GM19397 (cell line): Measurements from ENCODE around the gene PLA2G6.
"Not testable (repeated sequence)": the region's sequence is repeated elsewhere in the genome, so short reads cannot be mapped to it uniquely, and the experiment has no call there.

Experiments
- ATAC-seq: cut with Tn5 transposase; IDR thresholded peaks from one replicate; pipeline ENCODE4 v1.9.1; 2021; ENCODE audit warnings: mild to moderate bottlenecking, moderate library complexity; ENCODE audit not compliant: unreplicated experiment

The PLA2G6 gene

DNA sequence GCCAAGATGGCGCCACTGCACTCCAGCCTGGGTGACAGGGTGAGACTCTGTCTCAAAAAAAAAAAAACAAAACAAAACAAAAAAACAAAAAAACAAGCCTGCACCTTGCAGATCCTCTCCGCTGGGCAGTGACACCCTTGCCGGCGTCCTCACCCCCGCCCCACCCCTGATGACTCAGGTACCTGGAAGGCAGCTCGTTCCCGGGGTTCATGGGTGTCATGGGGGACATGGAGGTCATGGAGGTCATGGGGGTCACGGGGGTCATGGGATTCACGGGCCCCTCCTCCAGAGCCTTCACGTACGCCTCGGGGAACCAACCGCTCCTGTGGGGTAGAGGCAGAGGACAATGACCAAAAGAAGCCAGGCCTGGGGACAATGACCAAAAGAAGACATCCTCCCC is 94.7 kb downstream of the PLA2G6 start:
- no peak for ATAC-seq

DNA sequence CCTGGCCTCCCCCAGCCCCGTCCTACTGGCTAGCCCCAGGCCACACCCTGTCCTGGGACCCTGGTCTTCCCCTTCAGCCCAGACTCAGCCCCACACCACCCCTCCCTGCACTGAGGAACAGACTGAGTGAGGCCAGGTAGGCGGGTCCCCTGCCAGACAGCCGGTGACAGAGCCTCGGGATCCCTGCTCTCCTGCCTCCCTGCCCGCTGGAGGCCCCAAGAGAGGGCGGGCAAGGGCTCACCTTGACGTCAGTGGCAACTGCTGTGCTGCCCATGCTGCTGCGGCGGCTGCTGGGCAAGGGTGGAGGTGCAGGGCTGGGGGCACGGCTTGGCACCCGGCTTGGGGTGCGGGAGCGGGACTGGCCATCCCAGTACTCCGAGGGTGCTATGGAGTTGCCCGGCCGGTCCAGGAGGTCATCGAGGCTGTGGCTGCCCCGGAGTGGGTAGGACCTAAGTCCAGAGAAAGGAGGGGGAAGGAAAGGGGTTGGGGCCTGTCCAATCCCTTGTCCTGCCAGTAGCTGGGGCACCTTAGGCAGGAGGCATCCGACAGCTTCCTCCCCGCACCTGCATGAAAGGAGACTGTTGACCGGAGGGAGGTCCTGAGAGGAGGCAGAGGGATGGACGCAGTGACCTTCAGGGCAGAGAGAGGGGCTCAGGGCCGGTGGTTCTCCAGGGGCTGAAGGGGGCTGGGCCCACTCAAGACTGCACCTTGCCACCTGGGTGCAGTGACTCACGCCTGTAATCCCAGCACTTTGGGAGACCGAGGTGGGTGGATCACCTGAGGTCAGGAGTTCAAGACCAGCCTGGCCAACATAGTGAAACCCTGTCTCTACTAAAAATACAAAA is 95.4 kb downstream of the PLA2G6 start:
- ATAC-seq = no peak

DNA sequence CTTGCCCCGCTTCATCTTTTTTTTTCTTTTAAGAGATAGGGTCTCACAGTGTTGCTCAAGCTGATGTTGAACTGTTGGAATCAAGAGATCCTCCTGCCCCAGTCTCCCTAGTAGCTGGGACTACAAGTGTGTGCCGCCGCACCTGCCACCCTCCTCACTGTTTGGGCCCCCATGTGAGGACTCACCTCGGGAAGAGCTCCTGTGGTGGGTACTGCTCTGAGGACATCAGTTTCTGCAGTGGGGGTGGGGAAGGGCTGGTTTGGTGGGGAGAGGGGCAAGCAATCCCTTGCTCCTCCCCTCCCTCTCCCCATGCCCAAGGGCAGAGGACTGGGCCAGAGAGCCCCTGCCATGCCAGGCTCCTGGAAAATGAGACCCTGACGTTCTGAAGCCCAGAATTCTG is 96.1 kb downstream of the PLA2G6 start:
- ATAC-seq = no peak

DNA sequence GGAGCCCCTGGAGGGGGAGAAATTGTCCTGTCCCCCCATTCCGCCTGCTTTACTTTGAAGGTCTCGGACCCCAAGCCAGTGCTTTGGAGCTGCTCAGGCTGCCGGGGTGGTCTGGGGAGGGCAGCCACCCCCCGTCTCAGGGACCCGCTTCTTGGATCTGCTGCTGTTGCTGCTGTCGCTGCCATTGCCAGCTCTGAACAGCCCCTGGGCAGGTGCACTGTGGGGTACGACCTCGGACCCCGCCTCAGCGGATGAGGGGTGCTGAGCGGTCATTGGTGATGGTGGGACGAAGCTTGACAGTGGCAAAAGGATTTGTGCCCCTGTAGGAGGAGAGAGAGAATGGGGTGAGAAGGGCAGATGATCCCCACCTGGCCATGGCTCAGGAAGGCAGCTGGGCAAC is 96.6 kb downstream of the PLA2G6 start:
- ATAC-seq = no peak

DNA sequence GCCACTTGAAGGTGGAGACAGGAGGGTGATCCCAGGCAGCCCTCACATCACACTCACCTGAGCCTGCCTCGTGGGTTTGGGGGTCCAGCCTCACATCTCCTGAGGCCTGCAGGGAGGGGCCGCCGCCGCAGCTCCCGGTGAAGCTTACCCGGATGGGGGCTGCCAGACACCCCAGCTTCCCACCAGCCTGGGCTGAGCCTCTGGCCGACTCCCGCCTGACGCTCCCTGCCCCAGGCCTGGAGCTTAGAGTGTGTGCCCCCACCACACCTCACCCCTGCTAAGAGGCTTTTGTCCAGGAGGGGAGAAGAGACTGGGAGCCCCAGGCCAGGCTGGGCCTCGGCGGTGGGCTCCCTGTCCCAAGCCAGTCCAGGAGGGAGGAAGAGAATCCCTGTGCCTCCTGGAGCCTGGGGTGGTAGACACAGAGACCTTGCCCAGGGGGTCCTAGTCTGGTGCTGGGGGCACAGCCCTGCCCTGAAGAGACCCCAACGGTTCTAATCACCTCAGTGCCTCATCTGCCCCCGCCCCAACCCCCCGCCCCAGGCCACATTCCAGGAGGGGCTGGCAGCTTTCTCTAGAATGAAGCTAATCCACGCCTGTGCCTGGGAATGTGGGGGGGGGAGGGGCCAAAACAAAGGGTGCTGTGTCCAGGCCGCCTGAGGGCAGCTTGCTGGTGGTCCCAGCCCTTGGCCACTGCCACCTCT is 97.5 kb downstream of the PLA2G6 start, which contains the start of gene SLC16A8:
SLC16A8 (minus strand) TSS at position 254 of the 701 bp plus-strand sequence. CDS start 1,311 bp downstream, outside the sequence.
- ATAC-seq = no peak

DNA sequence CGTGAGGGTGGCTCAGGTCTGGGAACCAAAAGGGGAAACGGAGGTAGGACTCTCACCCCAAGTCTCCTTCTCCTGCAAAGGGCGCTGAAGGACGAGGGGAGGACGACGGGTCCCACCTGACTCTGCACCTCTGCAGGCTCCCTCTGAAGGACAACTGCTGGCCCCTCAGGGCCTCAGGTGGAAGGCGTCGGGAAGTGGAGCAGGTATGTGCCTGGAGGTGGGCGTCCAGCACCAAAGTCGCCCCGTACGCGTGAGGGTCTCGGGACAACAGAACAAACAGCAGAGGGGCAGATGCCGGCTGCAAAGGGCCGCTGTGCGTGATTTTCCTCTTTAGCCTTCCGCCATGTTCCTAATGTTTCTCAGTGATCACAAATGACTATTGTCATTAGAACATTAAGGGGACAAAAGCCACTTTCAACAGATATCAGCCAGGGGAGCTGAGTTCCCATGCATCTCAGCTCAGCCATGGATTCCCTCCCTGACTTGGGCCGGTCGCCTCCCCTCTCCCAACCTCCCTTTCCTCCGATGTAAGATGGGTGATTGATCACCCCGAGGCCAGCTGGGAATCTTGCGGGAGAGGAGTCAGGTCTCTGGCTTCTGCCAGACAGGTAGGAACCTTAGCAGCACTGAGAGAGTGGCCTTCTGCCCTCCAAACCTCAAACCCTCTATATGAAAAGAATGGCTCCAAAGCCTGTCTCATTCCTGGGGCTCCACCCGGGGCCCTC is 98.5 kb downstream of the PLA2G6 start:
- ATAC-seq = no peak

DNA sequence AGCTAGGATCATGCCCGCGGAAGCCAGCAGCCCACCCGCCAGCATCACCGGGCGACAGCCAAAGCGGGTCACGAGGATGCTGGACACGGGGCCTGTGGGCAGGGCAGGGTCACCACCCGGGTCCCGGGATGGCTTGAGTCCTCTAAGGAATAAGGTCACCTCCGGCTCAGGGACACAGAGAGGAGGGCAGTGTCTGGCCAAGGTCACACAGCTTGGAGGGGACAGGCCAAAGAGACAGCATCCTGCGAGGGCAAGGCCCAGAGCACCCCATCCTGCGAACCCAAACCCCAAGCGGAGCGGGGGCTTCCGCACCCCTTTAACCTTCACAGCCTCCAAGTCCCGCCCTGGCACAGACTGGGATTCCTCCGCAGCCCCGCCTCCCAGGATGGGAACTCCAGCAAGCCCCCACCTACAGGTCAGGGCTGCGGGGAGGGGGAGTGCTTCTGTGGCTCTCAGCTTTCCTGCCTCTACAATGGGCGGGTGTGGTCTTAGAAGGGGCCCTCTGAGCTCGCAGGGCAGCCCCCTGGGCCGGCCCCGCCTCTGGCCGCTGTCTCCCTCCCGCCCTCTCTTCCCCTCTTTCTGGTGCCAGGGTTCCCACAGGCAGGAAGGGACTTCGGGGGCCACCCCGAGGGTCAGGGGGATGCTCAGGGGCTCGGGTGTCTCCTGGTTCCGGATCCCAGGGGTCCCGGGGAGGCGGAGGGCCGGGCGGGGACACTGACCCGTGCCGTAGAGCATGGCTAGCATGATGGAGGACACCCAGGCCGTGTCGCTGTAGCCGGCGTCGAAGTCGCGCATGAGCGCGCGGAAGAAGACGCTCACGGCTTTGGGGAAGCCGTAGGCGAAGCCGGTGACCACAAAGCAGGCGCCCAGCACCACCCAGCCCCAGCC is 99.4 kb downstream of the PLA2G6 start:
- no peak for ATAC-seq

DNA sequence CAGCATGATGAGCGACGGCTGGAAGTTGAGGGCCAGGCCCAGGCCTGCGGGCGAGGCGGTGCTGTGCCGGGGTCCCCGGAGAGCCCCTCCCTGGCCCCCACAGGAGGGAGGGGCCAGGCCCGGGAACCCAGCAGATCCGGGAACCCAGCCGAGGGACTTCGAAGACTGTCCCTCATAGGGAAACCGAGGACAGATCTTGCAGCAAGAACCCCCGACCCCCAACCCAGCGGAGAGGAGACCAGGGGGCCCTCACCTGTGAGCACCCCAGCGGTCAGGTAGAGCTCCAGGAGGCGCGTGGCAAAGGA is 100.0 kb downstream of the PLA2G6 start:
- ATAC-seq = no peak

DNA sequence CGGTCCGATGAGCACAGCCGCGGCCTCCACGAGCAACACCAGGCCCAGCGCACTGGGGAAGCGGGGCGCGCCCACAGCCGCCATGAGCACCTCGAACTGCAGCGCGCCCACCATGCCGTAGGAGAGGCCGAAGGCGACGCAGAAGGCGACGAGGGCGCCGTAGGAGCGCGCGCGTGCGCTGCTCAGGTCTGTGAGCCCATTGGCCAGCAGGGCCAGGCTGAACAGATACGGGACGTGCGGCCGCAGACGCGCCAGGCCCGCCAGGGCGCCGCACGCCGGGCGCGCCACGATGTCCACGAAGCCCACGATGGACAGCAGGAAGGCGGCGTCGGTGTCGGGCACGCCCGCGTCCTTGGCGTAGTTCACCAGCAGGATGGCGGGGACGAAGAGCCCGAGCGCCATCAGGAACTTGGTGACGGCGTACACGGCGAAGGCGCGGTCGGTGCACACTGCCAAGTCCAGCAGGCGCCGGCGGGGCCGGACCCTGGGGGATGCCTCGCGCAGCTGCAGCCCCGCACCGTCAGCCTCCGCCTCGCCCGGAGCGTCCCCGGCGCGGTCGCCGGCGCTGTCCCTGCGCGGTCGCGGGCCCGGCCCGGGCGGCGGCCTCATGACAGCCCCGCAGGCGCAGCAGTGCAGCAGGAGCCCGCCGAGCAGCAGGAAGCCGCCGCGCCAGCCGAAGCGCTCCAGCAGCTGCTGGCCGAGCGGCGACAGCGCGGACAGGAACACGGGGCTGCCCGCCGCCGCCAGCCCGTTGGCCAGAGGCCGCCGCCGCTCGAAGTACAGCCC is 100.6 kb downstream of the PLA2G6 start:
- ATAC-seq = no peak

DNA sequence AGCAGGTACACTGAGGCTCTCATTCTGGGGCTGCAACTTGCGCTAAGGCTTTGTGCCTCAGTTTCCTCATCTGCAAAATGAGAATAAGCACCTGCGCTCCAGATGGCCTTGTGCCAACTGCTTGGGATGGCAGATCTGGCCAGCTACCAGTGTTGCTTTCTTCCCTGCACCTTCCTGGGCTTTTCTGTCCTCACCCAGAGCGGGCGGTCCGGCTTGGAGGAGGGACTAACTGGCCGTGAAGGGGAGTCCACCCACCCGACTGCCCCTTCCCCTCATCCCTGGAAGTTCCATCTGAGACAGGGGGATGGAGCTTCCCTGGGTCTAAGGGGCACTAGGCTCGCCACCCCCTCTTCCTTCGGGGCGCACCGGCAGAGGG is 101.2 kb downstream of the PLA2G6 start:
- ATAC-seq = no peak

DNA sequence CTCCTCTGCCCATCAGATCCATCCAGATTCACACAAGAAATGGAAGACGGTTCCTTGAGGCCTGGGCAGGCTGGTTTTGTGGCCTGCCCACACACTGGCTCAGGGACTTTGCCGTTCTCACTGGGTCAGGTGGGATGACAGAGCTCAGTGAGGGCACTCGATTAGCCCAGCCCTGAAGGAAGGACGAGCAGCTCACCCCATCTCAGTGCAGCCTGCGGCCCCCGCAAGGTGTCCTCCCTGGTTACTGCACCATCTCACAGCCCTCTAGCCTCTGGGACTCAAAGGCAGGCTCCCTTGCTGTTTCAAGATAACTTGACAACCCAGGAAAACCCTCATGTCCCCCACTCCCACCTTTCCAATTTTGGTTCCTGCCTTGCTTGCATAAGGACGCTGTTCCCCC is 101.8 kb downstream of the PLA2G6 start:
- no peak for ATAC-seq

DNA sequence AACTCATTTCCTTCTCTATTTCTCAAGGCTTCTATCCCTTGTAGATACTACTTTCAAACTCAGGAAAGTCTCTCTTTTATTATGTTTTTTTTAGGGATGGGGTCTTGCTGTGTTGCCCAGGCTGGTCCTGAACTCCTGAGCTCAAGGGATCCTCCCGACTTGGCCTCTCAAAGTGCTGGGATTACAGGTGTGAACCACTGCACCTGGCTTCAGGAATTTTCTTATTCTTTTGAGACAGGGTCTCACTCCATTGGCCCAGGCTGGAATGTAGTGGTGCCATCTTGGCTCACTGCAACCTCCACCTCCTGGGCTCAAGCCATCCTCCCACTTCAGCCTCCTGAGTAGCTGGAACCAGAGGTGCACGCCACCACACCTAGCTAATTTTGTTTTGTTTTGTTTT is 102.4 kb downstream of the PLA2G6 start:
- not testable (repeated sequence) for ATAC-seq

DNA sequence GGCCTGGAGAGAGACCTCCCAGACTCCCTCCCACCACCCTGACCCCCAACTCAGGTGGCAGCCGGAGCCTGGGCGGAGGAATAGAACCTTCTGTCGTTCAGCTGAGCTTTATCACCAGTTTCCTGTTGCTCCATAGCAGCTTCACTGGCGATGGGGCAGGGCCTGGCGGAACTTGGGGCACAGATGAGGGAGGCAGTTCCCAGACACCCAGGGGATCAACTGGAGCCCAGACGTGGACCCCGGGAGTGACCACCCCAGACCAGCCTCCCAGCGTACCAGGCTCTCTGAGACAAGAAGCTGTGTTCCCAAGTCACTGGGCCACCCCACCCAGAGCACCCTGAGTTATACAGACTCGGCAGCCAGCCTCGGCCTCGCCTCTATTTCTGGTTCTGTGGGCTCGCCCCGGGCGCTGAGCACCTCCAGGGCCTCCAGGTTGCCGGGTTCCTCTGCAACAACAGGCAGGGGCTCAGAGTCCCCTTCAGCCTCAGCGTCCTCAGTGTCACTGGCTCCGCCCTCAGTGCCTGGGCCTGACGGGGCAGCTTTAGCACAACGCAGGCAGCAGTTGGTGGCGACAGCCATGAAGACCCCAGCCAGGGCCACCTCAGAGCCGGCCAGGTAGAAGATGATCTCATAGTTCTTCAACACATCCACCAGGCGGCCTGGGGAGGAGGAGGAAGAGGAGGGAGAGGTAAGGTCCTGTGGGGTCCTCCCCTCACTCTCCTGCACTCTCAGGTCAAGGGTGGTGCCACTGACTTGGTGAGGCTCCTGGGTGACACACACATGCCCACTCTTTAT is 103.4 kb downstream of the PLA2G6 start:
- no peak for ATAC-seq

DNA sequence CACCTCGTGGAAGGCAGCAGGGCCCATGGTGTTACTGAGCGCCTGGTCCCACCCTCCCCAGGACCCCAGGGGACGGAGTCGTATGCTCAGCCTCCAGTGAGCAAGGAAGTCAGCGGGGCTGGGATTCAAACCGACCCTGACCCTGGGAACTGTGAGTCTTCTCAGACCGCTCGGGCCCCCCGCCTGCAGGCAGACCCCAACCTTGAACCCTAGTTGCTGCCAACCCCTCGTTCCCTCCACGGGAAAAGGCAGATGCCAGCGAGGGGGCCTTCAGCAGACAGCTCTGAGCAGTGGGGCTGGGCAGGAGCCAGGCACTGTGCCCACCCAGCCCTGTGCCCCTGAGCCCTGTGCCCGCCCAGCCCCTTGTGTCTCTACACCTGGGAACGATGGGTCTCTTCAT is 104.0 kb downstream of the PLA2G6 start:
- ATAC-seq = no peak

DNA sequence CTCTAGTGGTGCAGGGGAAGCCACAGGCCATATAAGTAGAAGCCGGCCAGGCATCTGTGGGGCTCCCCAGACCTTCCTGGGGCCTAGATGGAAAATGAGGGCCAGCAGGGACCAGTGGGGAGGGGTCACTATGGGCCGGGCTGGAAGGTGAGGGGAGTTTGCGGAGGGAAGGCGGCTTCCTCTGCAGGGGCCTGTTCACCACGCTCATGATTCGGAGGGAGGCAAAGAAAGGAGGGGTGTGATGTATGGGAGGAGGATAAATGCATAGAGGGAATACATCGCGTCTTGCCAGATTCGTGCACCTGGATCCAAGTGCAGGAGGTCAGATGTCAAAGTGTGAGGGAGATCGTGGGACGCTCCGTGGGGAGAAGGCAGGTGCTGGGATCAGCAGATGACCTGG is 104.5 kb downstream of the PLA2G6 start:
- no peak for ATAC-seq

DNA sequence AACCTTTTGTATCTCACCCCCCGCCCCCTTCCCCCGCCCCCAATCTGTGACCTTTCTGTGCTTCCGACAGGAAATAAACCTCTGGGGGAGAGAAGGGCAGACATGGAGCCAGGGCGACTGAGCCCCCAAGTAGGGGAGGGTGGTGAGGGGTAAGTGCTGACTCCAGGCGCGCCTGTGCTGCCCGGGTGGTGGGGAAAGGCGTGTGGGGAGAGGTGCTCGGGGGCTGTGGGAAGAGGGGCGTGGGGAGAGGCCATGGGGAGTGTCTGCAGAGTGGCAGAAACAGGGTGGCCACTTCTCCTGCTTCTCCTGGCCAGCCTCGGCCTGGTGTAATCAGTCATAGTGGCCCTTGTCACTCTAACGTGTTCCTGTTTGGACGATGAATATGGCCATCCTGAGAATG is 105.7 kb downstream of the PLA2G6 start:
- no peak for ATAC-seq

DNA sequence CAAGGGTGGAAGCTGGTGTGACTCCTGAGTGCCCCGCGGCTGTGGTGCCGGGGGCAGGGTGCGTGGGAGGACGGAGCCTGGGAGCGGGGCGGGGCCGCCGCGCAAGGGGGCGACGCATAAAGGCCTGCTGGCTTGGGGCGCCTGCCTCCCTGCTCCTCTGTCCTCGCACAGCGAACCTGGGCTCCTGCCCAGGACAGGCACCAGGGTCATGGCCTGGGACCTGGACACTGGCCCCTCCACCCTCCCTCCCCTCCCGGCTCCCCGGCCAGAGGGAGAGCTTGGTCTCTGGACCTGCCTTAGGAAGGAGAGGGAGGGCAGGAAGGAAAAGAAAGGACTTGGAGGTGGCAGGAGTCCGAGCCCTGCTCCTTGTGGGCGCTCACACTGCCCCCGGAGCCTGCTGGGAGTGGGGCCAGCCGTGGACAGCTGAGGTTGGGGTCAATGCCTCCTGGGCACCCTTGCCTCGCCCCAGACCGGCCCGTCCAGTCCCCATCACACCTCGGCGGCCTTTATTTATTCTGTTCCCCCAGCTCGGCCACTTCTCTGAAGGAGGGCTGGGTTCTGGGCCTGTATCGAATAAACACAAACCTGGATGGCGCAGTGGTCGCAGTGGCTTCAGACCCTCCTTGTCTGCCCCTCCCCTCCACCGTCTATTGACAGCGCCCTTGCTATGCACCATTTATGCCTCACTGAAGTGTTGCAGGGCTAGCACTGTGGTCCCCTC is 106.4 kb downstream of the PLA2G6 start:
- ATAC-seq = no peak

DNA sequence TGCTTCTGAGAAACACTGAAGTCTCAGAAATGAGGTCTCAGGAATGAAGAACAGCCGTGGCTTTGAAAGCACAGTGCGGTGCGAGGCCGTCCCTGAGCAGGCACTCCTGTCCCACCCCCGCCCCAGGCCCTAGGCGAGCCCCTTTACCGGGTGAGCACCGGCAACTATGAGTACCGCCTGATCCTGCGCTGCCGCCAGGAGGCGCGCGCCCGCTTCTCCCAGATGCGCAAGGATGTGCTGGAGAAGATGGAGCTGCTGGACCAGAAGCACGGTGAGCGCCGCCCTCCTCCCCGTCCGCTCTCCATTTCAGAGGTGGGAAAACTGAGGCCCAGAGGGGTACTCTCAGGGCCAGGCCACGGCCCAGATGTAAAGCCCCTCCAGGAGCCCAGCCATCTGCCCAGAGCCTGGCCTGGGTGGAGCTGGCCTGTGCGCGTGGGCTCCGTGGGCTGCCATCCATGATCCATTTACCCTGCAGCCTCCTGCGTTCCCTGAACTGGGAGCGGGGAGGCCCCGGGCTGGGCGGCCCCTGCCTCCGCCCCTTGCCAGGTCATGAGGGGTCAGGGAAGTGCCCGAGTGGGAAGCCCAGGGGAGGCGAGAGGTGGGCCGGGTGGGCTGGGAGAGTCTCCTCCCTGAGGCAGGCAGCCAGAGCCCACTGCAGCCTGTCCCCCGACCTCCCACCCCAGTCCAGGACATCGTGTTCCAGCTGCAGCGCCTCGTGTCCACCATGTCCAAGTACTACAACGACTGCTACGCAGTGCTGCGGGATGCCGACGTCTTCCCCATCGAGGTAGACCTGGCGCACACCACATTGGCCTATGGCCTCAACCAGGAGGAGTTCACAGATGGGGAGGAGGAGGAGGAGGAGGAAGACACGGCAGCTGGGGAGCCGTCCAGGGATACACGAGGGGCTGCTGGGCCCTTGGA is 107.2 kb downstream of the PLA2G6 start:
- no peak for ATAC-seq
